Measurements from ENCODE around the gene SNRPD2.

- TF ChIP-seq REST (IDR thresholded peaks at IDR 0.05; ENCODE audit: insufficient read depth in 1 of 2, low read depth in 2 of 2, low read length in 2 of 2) (no peak), POLR2AphosphoS5 (IDR thresholded peaks at IDR 0.05; ENCODE audit: low read depth, low read length) (no peak), TAF1 (IDR thresholded peaks at IDR 0.05; ENCODE audit: borderline replicate concordance, insufficient read depth, low read length) (no peak)
Observed at GRCh38 chr19:45659096-45659729, 32.5 kb downstream of the SNRPD2 start.
